HG03520 (cell line): ENCODE data around the gene FBXW12.

ENCODE experiments used
- ATAC-seq: cut with Tn5 transposase; IDR thresholded peaks from one replicate; pipeline ENCODE4 v1.9.1; 2021; ENCODE audit warnings: mild to moderate bottlenecking, moderate library complexity; ENCODE audit not compliant: unreplicated experiment

FBXW12 gene

DNA sequence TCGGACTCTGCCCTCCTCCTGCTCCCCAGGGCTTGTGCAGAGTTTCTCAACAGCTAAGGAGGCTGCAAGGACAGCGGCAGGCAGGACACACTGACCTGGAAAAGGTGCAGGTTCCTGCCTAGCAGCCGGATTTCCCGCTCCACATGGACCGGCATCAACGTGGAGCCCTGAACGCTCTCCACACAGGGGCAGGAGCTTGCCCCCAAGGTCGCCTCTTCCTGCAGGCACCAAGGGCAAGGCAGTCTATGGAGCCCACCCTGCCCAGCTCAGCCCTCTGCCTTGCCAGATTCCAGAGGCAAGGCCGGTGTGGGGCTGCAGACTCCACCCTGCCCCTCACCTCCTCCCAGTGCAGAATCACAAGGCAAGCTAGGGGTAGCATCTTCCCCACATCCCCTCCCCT, 47.1 kb downstream of the FBXW12 start:
- ATAC-seq = no peak

DNA sequence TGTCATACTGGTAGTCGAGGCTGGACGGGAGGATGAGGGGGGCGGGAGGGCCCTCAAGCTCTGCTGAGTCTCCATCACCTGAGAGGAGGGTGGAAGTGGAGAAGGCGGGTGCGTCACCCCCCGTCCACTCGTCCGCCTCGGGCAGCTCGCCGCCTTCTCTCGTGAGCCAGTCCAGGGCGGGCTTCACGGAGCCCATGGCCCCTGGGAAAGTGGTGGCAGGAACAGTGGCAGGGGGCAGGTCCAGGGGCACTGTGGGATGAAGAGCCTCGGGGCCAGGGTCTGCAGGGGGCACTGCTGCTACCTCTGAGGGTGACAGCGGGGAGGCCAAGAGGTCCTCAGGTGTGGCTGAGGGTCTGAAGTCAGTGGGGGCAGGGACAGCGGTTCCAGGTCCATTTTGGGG, 47.6 kb downstream of the FBXW12 start:
- ATAC-seq = no peak

DNA sequence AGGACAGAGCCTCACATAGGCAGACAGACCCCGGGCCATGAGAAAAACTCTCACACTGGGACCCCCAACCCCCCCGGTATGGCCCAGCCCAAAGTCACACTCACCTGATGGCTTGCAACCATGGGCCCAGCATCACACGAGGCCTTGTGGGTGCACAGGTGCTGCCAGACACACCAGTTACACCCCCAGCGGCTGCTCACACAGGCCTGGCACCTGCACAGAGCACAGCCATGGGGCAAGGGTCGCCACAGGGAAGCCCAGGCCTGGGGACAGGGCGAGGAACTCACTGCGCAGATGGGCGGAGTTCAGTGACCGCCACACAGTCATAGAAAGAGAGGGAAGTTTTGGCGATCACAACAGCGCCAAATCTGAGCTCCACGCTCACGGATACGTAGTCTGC, 48.5 kb downstream of the FBXW12 start:
- ATAC-seq = no peak

DNA sequence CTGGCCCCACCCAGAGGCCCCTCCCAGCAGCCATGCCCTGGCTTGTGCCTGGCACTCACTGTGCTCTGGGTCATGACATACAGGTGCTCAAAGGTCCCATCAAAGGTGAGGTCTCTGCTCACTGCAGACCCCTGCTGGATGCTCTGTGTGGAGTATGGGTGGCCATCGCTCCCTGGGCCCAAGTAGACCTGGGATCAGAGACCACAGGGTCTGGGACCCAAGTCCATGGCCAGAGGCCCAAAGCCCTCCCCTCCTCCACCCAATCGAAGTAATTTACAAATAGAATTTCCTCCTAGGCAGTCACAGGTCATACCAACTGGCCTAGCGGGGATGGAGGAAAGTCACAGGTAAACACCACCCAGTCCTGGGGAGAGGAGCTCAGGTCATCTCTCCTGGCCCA, 50.3 kb downstream of the FBXW12 start:
- ATAC-seq = no peak

DNA sequence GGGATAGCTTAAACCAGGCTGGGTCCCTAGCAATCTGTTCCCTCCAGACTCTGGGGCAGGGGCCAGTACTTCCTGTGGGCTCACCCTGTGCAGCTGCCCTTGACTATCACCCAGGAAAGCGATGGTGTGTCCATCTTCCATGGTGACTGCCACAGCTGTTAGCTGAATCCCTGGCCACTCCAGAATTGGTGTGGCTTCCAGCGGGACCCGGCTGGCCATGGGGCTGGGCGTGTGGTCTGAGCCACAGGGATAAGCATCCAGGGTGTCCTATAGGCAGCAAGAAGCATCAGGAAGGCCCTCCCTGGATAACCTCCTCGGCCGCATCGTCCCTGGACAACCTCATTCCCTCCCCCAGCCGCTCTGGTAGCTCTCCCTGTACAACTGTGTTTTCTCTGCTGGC, 50.7 kb downstream of the FBXW12 start:
- no peak for ATAC-seq

DNA sequence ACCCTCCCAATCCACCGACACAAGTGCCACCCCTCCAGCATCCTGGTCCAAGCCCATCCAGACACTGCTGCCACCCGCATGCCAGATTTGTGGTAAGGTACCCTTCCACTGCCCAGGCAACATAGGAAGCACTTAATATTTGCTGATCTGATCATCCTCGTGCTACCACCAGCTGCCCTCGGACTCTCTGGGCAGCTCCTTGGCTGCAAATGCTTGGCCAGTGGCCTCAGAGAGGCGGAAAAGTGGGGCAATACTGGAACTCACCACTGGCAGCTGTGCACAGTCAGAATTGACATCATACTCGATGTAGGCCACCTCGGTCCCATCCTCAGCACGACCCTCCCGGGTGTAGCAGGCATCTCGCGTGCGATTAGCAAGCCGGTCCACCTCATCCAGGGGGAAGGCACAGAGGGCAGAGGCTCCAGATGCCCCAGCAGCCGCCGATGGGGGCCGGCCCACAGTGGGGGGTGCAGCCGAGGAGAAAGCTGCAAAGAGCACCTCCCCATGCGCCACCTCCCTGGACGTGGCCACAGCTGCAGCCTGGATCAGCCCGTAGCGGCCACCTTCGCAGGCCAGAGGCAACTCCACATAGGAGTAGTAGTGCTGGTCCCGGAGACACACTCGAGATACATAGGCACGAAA, 51.3 kb downstream of the FBXW12 start:
- ATAC-seq = no peak

DNA sequence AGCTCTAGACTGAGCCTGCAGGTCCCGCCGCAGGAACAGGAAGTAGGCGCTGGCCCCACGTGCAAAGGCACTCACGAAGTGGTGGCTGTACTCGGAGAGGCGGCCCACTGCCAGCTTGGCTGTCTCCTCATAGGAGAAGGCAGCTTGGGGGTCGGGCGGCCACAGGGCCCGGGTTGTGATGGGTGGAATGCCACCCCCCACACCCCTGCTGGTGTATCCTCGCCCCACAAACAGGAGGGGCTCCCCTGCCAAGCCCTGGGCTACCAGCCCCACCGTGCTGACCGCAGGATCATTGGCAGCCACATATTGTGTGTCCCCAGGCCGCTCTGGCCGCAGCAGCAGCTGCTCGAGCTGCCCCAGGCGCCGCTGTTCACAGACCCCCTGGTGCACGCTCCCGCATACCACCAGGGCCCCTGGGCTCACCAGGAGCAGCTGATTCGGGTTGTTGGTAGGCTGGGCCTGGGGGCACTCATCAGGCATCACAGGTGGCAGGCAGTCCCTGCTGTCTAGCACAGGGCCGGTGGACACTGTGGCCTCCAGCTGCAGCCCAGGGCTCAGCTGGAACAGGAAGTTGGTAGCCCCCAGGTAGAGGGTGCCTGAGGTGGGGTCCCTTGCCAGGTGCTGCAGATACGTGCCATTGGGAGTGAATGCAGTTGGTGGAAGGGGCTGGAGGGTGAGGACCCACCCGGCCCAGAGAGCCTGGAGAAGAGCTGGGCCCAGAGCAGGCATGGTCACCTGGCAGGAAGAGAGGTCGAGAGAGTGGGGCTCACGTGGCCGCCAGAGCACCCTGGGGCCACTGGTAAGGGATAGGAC, 52.1 kb downstream of the FBXW12 start:
- ATAC-seq = no peak

DNA sequence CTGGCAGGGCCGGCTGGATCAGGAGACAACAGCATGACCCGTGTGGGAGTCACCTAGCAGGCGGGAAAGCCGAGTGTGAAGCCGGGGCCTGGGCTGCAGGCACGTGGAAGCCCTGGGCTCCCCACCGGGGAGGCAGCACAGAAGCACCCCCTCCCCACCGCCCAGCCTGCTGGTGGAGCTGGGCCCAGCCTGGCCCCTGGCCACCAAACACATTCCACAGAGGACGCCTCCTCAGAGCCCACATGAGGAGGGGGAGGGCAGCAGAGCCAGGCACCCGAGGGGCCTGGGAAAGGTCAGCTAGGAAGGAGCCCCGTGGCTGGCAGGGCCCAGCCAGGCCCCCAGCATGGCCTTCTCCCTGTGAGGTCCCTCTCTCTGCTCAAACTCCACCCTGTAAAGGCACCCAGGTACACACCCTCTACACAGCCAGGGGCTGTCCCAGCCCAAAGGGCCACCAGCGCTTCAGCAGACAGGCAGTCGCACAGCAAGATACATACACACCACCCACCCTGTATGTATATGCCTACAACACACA, 53.3 kb downstream of the FBXW12 start:
- no peak for ATAC-seq

DNA sequence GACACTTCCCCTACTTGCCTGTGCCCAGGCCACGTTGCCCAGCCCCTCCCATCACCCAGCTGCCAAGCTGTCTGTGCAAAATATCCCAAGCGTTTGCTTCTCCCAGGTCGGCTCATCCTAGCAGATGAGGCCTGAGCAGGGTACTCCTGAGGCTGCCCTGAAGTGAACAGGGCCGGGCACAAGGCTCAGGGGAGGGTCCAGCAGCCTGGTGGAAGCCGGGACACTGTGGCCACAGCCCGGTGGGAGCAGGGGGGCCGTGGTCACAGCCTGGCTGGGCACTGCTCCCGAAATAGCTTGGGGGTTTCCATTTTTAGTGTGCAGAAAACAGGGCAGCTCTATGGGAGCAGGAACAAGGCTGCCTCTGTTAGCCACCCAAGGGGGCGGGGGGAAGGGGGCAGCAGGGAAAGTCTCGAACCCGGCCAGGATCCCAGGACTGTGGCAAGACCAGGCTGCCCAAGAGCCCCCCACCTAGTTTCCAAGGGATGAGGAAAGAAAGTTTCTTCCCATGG, 54.4 kb downstream of the FBXW12 start:
- ATAC-seq = no peak

DNA sequence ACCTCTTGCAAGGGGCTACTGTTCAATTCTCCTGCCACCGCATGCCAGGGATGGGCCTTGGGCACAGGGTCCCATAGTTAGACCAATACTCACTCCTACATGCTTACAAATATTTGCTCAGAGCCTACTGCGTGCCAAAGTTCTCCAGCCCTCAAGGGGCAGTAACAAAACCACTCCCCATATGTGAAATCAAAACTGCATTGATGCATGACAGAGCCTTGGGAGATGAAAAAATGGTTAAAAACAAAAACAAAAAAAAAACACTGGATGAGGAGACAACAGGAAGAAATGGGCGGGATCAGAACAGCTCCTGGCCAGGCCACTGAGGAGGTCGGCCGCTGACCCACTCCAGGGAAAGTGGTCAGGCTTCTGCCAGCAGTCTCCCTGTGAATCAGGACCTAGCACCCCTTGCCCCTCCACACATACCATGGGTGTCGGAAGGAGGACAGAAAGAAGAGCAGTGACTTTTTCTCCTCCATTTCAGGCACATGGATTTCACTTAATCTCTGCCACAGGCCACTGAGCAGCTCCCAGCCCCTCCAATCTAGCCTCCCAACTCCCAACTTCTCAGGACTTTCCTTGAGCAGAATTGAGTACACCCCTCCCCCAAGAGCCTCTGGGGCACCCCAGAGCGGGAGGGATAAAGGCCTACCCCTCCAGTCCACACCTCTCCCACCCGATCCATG, 55.1 kb downstream of the FBXW12 start:
- ATAC-seq = no peak

DNA sequence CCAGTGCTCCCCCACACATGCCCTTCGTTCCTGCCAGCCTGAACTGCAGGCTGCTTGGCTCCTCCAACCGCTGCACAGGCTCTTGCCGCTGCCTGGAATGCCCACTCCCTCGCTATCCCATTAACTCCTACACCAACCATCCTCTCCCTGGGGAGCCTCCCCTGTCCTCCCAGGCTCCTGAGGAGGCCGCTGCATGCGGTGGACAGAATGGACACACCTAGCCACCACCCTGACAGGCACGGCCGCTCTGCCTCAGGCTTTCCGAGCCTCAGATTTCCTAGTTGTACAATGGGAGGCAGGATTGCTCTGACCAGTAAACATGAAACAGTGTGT, 55.6 kb downstream of the FBXW12 start:
- ATAC-seq = no peak

DNA sequence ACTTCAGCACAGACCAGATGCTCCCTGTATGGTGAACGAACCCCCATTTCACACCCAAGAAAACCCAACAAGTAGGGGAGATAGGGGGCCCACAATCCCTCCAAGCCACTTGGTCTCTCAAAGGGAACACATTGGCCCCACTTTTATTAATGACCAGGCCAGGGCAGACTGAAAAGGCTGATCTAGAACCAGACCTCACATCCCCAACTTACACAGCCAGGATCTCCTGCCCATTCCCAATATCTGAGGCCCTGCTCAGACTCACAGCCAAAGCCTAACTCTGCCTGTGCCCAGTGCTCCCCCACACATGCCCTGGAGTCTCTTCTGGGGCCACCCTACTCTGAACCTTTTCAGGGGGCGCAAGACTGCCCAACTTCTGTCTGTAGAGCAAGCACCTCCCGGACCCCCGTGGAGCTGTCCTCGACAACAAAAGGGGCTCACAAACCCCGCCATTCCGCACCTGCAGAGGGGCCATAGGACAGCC, 56.1 kb downstream of the FBXW12 start:
- no peak for ATAC-seq

DNA sequence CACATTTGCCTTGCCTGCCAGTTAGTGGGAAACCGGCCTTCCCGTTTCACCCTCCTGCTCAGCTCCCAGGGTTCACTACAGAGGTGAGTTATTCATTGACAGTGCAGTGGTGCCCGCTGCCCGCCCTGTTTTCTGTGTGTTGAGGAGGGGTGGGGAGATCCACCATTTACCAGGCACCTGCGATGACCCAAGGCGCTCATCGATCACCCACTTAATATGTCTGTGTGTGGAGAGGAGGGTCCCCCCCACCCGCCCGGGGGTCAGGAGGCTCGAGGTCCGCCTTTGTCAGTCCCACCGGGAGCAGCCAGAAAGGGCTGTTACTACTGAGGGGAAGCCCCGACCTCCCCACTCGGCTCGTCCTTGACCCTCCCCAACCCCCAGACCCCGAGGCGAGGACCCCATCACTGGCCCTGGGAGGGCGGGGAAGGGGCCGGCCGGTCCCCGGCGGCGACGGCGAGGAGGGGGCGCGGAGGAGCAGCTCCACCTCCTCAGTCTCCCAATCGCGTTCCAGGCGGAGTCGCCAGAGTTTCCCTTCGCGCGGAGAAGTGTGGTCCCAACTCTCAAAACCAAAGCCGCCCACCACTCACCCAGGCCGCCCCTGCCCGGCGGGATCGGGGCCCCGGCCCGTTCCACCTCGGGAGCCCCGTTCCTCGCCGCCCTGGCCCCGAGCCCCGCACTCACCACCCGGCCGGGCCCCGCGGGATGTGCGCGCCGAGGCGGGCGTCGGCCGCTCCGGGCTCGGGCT, 56.7 kb downstream of the FBXW12 start:
- no peak for ATAC-seq

DNA sequence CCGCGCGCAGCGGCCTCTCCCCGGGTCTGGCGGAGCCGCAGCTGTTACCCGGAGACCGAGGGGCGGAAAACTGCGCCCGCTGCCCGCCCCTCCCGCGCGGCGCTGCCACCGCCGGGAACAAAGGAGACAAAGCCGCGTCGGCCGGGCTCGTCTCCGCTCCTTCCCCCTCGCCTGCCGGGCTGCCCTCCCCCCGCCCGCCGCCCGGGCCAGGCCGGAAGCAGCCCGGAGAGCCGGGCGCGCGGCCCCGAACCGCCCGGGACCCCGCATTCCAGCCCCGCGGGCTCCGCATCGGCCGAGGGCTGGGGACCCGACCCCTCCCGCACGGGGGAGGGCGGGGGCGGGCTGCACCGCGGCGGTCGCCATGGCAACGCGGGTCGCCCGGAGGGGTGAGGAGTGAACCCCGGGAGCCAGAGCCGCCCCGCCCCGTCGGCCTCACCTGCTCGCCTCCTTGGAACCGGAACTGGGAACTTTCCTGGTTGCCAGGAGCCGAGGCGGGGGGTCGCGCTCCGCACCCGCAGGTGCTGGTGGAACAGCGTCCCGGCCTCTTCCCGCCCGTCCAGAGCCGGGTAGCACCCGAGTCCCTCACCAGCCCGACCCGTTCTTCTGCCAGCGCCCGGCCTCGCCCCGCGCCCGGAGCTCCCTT, 57.4 kb downstream of the FBXW12 start:
- ATAC-seq = no peak

DNA sequence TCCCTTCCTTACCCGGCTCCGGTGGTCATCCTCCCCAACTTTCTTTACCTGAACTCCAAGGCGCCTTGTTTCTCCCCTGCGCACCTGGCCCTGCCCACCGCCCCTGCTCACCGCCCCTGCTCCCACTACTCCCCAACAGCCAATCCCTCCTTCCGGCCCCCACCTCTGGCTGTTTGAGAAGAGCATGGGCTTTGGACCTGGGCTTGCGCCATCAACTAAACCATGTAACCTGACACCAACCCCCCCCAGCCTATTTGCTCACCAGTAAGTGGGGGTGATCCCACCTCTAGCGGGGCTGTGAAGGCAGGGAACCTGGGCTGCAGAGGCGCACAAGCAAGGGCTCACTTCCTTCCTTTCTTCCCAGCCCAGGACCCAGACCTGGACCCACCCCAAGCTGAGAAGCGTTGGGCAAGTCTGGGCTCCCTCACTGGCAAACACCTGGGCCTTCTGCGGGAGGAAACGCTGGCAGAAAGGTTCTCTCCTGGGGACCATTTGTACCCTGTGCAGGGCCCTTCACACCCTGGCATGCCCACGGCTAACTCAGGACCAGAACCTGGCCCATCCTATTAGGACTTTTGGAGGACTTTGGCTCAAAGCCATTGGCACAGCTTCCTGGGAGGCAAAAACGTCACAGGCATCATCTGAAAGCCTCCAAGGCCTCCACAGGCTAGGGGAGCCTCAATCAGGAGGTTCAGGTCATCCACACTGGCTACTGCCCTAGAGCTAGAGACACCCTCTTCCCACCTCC, 58.1 kb downstream of the FBXW12 start, which contains the start of gene PLXNB1:
TSS of gene PLXNB1 (minus strand) at position 127 of the 748 bp plus-strand sequence. CDS start 5,475 bp downstream, outside the sequence.
- ATAC-seq = no peak

DNA sequence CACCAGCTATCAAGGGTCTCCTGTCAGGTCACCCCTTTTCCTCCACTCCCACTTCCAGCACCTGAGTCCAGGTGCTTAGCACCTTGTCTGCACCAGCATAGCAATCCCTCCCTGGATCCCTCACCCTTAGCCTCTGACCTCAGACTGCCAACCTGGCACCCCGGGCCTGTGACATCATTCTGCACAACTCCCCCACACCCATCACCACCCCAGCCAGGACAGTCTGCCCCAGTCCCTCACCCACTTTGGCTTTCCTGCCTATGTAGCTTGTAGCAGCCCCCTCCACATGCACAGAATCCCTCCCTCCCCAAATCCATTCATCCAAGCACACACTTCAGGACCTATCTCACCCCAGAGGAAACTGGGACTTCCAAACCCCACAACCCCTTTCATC, 58.7 kb downstream of the FBXW12 start:
- no peak for ATAC-seq

DNA sequence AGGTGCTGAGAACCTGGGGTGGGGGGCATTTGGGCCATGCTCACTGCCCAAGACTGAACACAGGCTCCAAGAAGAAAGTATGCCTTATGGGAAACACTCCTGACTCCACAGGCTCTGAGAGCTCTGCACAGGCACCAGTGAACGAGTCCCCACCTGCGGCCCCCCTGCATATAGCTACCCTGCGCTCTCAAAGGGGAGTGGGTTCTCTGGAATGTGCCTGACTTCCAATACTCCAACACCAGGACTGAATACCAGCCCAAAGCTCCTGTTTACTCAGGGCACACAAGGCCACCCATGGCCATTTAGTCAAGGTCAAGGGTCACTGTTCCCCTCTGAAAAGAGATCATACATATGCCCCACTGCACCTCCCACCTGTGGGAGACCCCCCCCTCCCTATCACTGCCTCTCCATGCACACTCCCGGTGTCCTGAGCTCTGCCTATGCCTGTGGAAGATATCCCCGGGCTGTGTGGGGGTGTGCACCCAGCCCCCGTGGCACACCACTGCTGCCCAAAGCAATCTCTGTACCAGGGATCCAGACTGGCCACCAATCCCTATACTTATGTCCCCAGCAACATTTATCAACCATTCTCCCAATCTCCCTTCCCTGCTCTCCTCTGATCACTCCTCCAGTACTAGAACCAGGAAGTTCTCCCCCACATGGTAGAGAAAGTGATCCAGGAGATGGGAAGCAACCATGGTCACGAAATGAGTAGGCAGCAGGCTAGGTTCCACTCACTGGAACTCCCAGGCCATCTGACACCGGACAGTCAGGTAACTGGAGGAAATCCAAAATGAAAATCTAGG, 59.4 kb downstream of the FBXW12 start:
- no peak for ATAC-seq
